ENCODE data around the gene NUP153. TPM values are rescaled to one million over a fixed set of nuclear protein-coding genes. Genes with fewer than 3 reads are reported as not detected.
A peak's percentile ranks its signal among the peaks of the same experiment; 100 is the strongest.

NUP153 gene
- total and polyA plus RNA-seq, 10 of the 15 experiments (the other 5 are each of a cell fraction or from before 2014, with no cell fraction given), result 13.9 to 77.7 (median 56.2) TPM

- no peaks in the 10 kb centered on the region for H4K20me1 ChIP-seq (ENCODE audit: control insufficient read depth, insufficient read depth)
- TF ChIP-seq MEF2B (IDR thresholded peaks at IDR 0.05; ENCODE audit: partially characterized antibody, poor library complexity, severe bottlenecking) (no peak), KLF5 (IDR thresholded peaks at IDR 0.05; ENCODE audit: partially characterized antibody) (no peak), NFYA (IDR thresholded peaks at IDR 0.05; ENCODE audit: borderline replicate concordance, low read depth, low read length) (no peak), SUZ12 (IDR thresholded peaks at IDR 0.05; ENCODE audit: unreplicated experiment) (no peak), ZBED1 (IDR thresholded peaks at IDR 0.05; ENCODE audit: borderline replicate concordance) (no peak)
- peaks cover 13 to 16% of the 10 kb centered on the region in 2 experiments; a peak in 3 of 4 replicates for H3K36me3 ChIP-seq (ENCODE audit: control insufficient read depth in 2 of 2, insufficient read depth in 2 of 2, low read length in 1 of 2)
- H3K79me2 ChIP-seq (ENCODE audit: control insufficient read depth, insufficient read depth, low read length), result peaks cover 1% of the 10 kb centered on the region
- no peak for ATAC-seq
- ChIA-PET RAD21 (ENCODE audit: unreplicated experiment) (no interaction called here), CTCF (interaction anchor here (1.1 kb wide), 1 partner anchor 36 kb away, joined by 3 read pairs; no protein-coding TSS in a partner anchor), POLR2A (no interaction called here), SMC1A (ENCODE audit: uncharacterized antibody, unreplicated experiment) (interaction anchor here (1.1 kb wide), 1 partner anchor 32 kb away, joined by 3 read pairs; no protein-coding TSS in a partner anchor)
- in situ Hi-C loops (cut with MboI) (no loop called here), intact Hi-C loops (cut with micrococcal nuclease; ENCODE audit: unreplicated experiment) (no loop called here)
- FAIRE-seq, result no peak
- H3K4me2 ChIP-seq (ENCODE audit: control insufficient read depth, insufficient read depth), result no peak overlapping the region
- H3K4me3 ChIP-seq, result no peak overlapping the region
- H2AFZ ChIP-seq (ENCODE audit: control insufficient read depth, low read depth, low read length), result no peak overlapping the region
- no peak overlapping the region for H3K27ac ChIP-seq (ENCODE audit: control insufficient read depth, insufficient read depth)
- H3K4me1 ChIP-seq (ENCODE audit: control insufficient read depth, insufficient read depth, low read length), result no peaks in the 10 kb centered on the region
- H3K27me3 ChIP-seq (replicated peaks in 1 of 2; ENCODE audit: control insufficient read depth in 2 of 2, insufficient read depth in 2 of 2, low read length in 1 of 2), result no peaks in the 10 kb centered on the region
- H3K9ac ChIP-seq (ENCODE audit: control insufficient read depth, insufficient read depth, low read length), result no peak overlapping the region
- WGBS (ENCODE audit: insufficient coverage, insufficient replicate concordance, low lambda C conversion rate, missing lambda C conversion rate), result 100% methylated on average over 1 of the region's 1 CpG
- BruUV-seq (replicated peaks), result no TSS peak
- H3K9me3 ChIP-seq (replicated peaks; ENCODE audit: control insufficient read depth, insufficient read depth, low read length), result no peaks in the 10 kb centered on the region
- DNase-seq (ENCODE audit: low read depth, low spot score), result no peak
Observed at GRCh38 chr6:17656092-17656491, 50.6 kb downstream of the NUP153 start.

GRCh38 chr6:17653198-17653882 is 53.4 kb downstream of the NUP153 start:
- ChIA-PET RAD21 (ENCODE audit: unreplicated experiment) (no interaction called here), CTCF (interaction anchor here (1.0 kb wide), 1 partner anchor 12 kb away, joined by 3 read pairs; no protein-coding TSS in a partner anchor), POLR2A (interaction anchor here (0.6 kb wide), 1 partner anchor 178 kb away, joined by 3 read pairs; no protein-coding TSS in a partner anchor), SMC1A (ENCODE audit: uncharacterized antibody, unreplicated experiment) (interaction anchor here (0.7 kb wide), 1 partner anchor 32 kb away, joined by 3 read pairs; no protein-coding TSS in a partner anchor)
- Histone ChIP-seq H3K4me1 (ENCODE audit: control insufficient read depth, insufficient read depth, low read length) (no peaks in the 10 kb centered on the region), H3K36me3 (ENCODE audit: control insufficient read depth in 2 of 2, insufficient read depth in 2 of 2, low read length in 1 of 2) (peaks cover 6 to 14% of the 10 kb centered on the region in 2 experiments; a peak in 3 of 4 replicates), H4K20me1 (ENCODE audit: control insufficient read depth, insufficient read depth) (no peaks in the 10 kb centered on the region), H3K4me2 (ENCODE audit: control insufficient read depth, insufficient read depth) (no peak overlapping the region), H3K4me3 (no peak overlapping the region), H3K79me2 (ENCODE audit: control insufficient read depth, insufficient read depth, low read length) (peaks cover 1% of the 10 kb centered on the region; the same call in 1 of the 2 replicates), H3K9me3 (replicated peaks; ENCODE audit: control insufficient read depth, insufficient read depth, low read length) (no peaks in the 10 kb centered on the region), H3K27ac (ENCODE audit: control insufficient read depth, insufficient read depth) (no peak overlapping the region), H2AFZ (ENCODE audit: control insufficient read depth, low read depth, low read length) (no peak overlapping the region), H3K27me3 (replicated peaks in 1 of 2; ENCODE audit: control insufficient read depth in 2 of 2, insufficient read depth in 2 of 2, low read length in 1 of 2) (no peaks in the 10 kb centered on the region), H3K9ac (ENCODE audit: control insufficient read depth, insufficient read depth, low read length) (no peak overlapping the region)
- intact Hi-C loops (cut with micrococcal nuclease; ENCODE audit: unreplicated experiment) (no loop called here), in situ Hi-C loops (cut with MboI) (no loop called here)
- no peak for TF ChIP-seq SPI1 (IDR thresholded peaks at IDR 0.05; ENCODE audit: borderline replicate concordance, insufficient read depth, low read depth, low read length)
- no peak for TF ChIP-seq USF1 (IDR thresholded peaks at IDR 0.05; ENCODE audit: borderline replicate concordance, extremely low read length, insufficient read depth, low read depth, low read length)
- no peak for FAIRE-seq
- 77% methylated on average over 5 of the region's 5 CpGs for WGBS (ENCODE audit: insufficient coverage, insufficient replicate concordance, low lambda C conversion rate, missing lambda C conversion rate)
- TSS peak; percentile 5 for BruUV-seq (replicated peaks)
- ATAC-seq, result no peak
- no peak for DNase-seq (ENCODE audit: low read depth, low spot score)

Measured in GM12878 (cell line).